Measurements from ENCODE around the gene IRGC.

DNA sequence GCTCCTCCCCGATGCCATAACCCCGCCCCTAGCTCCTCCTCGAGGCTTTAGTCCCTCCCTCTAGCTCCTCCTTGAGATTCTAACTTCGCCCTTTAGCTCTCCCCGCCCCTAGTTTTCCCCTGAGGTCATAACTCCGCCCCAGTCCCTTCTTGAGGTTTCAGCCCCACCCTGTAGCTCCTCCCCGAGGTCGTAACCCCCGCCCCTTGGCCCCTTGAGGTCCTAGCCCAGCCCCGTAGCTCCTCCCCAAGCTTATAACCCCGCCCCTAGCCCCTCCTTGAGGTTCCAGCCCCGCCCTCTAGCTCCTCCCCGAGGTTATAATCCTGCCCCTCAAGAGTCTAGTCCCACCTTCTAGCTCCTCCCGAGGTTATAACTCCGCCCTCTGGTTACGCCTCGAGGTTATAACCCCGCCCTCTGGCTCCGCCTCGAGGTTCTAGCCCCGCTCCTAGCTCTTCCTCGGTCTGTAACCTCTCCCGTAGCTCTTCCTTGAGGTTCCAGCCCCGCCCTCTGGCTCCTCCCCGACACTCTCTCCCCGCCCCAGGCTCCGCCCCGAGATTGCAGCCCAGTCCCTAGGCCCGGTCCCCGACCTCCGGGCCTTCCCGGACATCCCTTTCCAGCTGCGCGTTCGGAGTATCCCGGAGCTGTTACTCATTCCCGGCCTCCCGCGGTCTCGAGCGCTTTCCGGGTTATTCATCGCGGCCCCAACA is 47.3 kb upstream of the IRGC start:
- TF ChIP-seq, protein P1, sequence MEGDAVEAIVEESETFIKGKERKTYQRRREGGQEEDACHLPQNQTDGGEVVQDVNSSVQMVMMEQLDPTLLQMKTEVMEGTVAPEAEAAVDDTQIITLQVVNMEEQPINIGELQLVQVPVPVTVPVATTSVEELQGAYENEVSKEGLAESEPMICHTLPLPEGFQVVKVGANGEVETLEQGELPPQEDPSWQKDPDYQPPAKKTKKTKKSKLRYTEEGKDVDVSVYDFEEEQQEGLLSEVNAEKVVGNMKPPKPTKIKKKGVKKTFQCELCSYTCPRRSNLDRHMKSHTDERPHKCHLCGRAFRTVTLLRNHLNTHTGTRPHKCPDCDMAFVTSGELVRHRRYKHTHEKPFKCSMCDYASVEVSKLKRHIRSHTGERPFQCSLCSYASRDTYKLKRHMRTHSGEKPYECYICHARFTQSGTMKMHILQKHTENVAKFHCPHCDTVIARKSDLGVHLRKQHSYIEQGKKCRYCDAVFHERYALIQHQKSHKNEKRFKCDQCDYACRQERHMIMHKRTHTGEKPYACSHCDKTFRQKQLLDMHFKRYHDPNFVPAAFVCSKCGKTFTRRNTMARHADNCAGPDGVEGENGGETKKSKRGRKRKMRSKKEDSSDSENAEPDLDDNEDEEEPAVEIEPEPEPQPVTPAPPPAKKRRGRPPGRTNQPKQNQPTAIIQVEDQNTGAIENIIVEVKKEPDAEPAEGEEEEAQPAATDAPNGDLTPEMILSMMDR (IDR thresholded peaks at IDR 0.05 in 2 of 3, conservative IDR thresholded peaks at IDR 0.05 in 1 of 3; ENCODE audit: insufficient read depth in 2 of 3, low read depth in 1 of 3, low read length in 3 of 3): no peak
- TF ChIP-seq ELF1 (tag; IDR thresholded peaks at IDR 0.05) (no peak), FOXJ3 (CRISPR knock-in tag; IDR thresholded peaks at IDR 0.05) (no peak), SP2 (IDR thresholded peaks at IDR 0.05; ENCODE audit: extremely low read depth, low read depth, low read length, poor library complexity, severe bottlenecking) (no peak), ZFP30 (CRISPR knock-in tag; IDR thresholded peaks at IDR 0.05; ENCODE audit: borderline replicate concordance) (no peak), TBL1XR1 (IDR thresholded peaks at IDR 0.05; ENCODE audit: low read length in 2 of 2) (no peak), UBTF (IDR thresholded peaks at IDR 0.05; ENCODE audit: borderline replicate concordance in 1 of 2, low read depth in 2 of 2, low read length in 2 of 2) (0 out of 4 replicates have a peak, but pooled peaks of 1 of the 2 experiments have one; percentile 31), SPI1 (IDR thresholded peaks at IDR 0.05; ENCODE audit: borderline replicate concordance, low read depth, low read length) (no peak), SIN3A (IDR thresholded peaks at IDR 0.05; ENCODE audit: borderline replicate concordance in 2 of 2, control insufficient read depth in 1 of 2, low read depth in 2 of 2, low read length in 2 of 2) (no peak)
- TF ChIP-seq, protein P2, sequence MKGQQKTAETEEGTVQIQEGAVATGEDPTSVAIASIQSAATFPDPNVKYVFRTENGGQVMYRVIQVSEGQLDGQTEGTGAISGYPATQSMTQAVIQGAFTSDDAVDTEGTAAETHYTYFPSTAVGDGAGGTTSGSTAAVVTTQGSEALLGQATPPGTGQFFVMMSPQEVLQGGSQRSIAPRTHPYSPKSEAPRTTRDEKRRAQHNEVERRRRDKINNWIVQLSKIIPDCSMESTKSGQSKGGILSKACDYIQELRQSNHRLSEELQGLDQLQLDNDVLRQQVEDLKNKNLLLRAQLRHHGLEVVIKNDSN (CRISPR knock-in tag; IDR thresholded peaks at IDR 0.05): no peak
- TF ChIP-seq, protein P3, sequence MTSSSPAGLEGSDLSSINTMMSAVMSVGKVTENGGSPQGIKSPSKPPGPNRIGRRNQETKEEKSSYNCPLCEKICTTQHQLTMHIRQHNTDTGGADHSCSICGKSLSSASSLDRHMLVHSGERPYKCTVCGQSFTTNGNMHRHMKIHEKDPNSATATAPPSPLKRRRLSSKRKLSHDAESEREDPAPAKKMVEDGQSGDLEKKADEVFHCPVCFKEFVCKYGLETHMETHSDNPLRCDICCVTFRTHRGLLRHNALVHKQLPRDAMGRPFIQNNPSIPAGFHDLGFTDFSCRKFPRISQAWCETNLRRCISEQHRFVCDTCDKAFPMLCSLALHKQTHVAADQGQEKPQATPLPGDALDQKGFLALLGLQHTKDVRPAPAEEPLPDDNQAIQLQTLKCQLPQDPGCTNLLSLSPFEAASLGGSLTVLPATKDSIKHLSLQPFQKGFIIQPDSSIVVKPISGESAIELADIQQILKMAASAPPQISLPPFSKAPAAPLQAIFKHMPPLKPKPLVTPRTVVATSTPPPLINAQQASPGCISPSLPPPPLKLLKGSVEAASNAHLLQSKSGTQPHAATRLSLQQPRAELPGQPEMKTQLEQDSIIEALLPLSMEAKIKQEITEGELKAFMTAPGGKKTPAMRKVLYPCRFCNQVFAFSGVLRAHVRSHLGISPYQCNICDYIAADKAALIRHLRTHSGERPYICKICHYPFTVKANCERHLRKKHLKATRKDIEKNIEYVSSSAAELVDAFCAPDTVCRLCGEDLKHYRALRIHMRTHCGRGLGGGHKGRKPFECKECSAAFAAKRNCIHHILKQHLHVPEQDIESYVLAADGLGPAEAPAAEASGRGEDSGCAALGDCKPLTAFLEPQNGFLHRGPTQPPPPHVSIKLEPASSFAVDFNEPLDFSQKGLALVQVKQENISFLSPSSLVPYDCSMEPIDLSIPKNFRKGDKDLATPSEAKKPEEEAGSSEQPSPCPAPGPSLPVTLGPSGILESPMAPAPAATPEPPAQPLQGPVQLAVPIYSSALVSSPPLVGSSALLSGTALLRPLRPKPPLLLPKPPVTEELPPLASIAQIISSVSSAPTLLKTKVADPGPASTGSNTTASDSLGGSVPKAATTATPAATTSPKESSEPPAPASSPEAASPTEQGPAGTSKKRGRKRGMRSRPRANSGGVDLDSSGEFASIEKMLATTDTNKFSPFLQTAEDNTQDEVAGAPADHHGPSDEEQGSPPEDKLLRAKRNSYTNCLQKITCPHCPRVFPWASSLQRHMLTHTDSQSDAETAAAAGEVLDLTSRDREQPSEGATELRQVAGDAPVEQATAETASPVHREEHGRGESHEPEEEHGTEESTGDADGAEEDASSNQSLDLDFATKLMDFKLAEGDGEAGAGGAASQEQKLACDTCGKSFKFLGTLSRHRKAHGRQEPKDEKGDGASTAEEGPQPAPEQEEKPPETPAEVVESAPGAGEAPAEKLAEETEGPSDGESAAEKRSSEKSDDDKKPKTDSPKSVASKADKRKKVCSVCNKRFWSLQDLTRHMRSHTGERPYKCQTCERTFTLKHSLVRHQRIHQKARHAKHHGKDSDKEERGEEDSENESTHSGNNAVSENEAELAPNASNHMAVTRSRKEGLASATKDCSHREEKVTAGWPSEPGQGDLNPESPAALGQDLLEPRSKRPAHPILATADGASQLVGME (CRISPR knock-in tag; IDR thresholded peaks at IDR 0.05): no peak

All from K562 (cell line).